ENCODE data around the gene UBE2D1.

GRCh38 chr10:58362027-58362789, 27.4 kb downstream of the UBE2D1 start:
- no peak for TF ChIP-seq CTCF (IDR thresholded peaks at IDR 0.05)
- no peak for TF ChIP-seq POLR2AphosphoS5 (IDR thresholded peaks at IDR 0.05)
- TF ChIP-seq POLR2A (IDR thresholded peaks at IDR 0.05), result no peak

All from prostate gland (tissue), 2 donors.